Common myeloid progenitor, CD34-positive (primary cell): Measurements from ENCODE around the gene FBXW10B.
A peak's percentile ranks its signal among the peaks of the same experiment; 100 is the strongest.
"Not testable (repeated sequence)": the region's sequence is repeated elsewhere in the genome, so short reads cannot be mapped to it uniquely, and the experiment has no call there.

ENCODE experiments used
- CTCF ChIA-PET: fragments of 350-600 bp; sonication (Branson Sonifier 250); formaldehyde crosslinking; loops from one replicate; lab custom pipeline; 2021; ENCODE audit warnings: antibody characterized with exemption; lab: Charles Lee
- POLR2A ChIA-PET: fragments of 350-600 bp; sonication (Branson Sonifier 250); formaldehyde crosslinking; loops from one replicate; lab custom pipeline; 2021; ENCODE audit warnings: antibody characterized with exemption; lab: Charles Lee
- DNase-seq, 3 donors: peaks; one replicate each; pipeline versions ENCODE4 v3.0.0 to v3.0.0-alpha.2; 2013
- H3K27ac ChIP-seq, 2 experiments: 1 replicate in 1 of 2; 2 replicates in 1 of 2; pipeline ENCODE4 v1.7.0; 2013; ENCODE audit warnings: inconsistent platforms in 2 of 2, low read length in 2 of 2, mild to moderate bottlenecking in 2 of 2, low read depth in 1 of 2, moderate library complexity in 1 of 2; ENCODE audit not compliant: severe bottlenecking in 2 of 2, insufficient read depth in 1 of 2, poor library complexity in 1 of 2
- H3K27me3 ChIP-seq, 5 experiments: replicated peaks in 2 of 5; 1 replicate in 3 of 5; 2 replicates in 2 of 5; pipeline versions ENCODE4 v1.6.1 to v1.7.0; 2013; ENCODE audit warnings: low read length in 4 of 5, mild to moderate bottlenecking in 2 of 5, moderate library complexity in 2 of 5, inconsistent platforms in 1 of 5; ENCODE audit not compliant: insufficient read depth in 5 of 5, control insufficient read depth in 4 of 5
- H3K36me3 ChIP-seq, 4 experiments: 1 replicate in 2 of 4; 2 replicates in 2 of 4; pipeline versions ENCODE4 v1.6.1 to v1.7.0; 2013; ENCODE audit warnings: low read length in 3 of 4, control low read depth in 1 of 4, mild to moderate bottlenecking in 1 of 4; ENCODE audit not compliant: control insufficient read depth in 4 of 4, insufficient read depth in 4 of 4
- H3K4me1 ChIP-seq, 4 experiments: 1 replicate in 3 of 4; 2 replicates in 1 of 4; pipeline versions ENCODE4 v1.6.1 to v1.7.1; 2013; ENCODE audit warnings: low read length in 3 of 4, mild to moderate bottlenecking in 3 of 4, control low read depth in 1 of 4, inconsistent platforms in 1 of 4, moderate library complexity in 1 of 4; ENCODE audit not compliant: control insufficient read depth in 4 of 4, insufficient read depth in 4 of 4; ENCODE audit errors: control extremely low read depth in 1 of 4
- H3K4me3 ChIP-seq, 7 experiments: 1 replicate in 4 of 7; 2 replicates in 3 of 7; pipeline versions ENCODE4 v1.5.1 to v1.7.0; 2013; ENCODE audit warnings: mild to moderate bottlenecking in 7 of 7, low read length in 6 of 7, moderate library complexity in 6 of 7, inconsistent platforms in 2 of 7, low read depth in 2 of 7, control low read depth in 1 of 7; ENCODE audit not compliant: insufficient read depth in 4 of 7, control insufficient read depth in 1 of 7; ENCODE audit errors: extremely low read depth in 1 of 7
- H3K9me3 ChIP-seq, 5 experiments: 1 replicate in 4 of 5; 2 replicates in 1 of 5; pipeline versions ENCODE4 v1.6.1 to v1.7.1; 2013; ENCODE audit warnings: low read length in 4 of 5, mild to moderate bottlenecking in 2 of 5, inconsistent platforms in 1 of 5, low read depth in 1 of 5, moderate library complexity in 1 of 5; ENCODE audit not compliant: control insufficient read depth in 4 of 5, insufficient read depth in 2 of 5; ENCODE audit errors: control extremely low read depth in 1 of 5
- WGBS: methylation state at CpG from one replicate; pipeline ENCODE4 v1.1.5; 2013; ENCODE audit not compliant: insufficient coverage; 5-methylcytosine and 5-hydroxymethylcytosine counted together

The FBXW10B gene

DNA sequence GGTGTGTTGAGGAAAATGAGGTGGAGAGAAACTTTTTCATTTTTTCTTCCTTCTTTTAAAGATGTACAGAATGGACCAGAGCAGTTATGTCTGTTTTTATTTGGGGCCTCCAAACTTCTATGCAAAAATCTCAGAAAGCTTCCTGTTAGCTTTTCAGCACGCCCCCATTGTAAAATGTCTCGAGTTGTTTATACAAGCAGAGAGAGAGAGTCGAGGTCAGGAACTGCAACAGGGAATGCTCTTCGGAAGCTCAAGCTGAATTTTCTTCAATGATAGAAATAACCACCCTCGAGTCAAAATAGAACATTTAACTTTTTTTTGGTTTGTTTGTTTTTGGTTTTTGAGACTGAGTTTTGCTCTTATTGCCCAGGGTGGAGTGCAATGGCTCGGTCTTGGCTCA is 3.7 kb downstream of the FBXW10B start:
- H3K36me3 ChIP-seq, CTCF ChIA-PET, POLR2A ChIA-PET, H3K27ac ChIP-seq, H3K9me3 ChIP-seq, H3K4me1 ChIP-seq, H3K27me3 ChIP-seq, DNase-seq, H3K4me3 ChIP-seq: not testable (repeated sequence)
- 100% methylated on average over 1 of the region's 6 CpGs for WGBS

DNA sequence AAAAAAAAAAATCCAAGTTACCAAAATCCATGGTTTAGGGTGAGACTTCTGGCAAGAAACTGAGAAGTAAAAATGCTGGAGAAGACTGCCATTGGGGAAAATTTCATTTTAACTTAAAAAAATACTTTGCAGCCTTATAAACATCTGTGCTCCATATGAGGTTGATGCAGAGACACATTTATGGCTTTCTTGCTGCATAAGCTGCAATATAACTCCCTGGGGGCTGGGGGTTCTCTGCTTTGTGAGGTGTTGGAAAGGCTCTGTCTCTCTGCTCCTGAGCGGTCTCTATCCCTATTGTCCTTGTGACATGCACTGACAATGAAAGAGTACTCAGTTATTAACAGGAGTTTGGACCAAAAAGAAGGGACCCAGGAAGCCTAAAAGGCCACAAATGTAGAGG is 6.4 kb downstream of the FBXW10B start:
- H3K36me3 ChIP-seq, POLR2A ChIA-PET, H3K4me1 ChIP-seq, CTCF ChIA-PET, DNase-seq, H3K27ac ChIP-seq, H3K27me3 ChIP-seq, H3K4me3 ChIP-seq, H3K9me3 ChIP-seq: not testable (repeated sequence)
- no CpG with 5 or more reads among the region's 1 CpG for WGBS

DNA sequence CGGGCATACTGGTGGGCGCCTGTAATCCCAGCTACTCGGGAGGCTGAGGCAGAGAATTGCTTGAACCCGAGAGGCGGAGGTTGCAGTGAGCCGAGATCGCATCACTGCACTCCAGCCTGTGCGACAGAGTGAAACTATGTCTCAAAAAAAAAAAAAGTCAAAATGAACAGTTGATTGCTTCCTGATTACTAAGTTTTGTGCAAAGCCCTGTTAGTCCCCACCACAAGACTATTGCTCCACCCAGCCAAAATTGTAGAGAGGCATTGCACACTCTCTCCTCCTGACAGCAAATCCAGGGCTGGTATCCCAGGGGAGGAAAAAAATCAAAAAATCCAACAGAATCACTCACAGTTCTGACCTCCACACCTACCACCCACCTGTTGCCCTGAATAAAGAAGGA is 26.5 kb downstream of the FBXW10B start:
- H3K27ac ChIP-seq, H3K9me3 ChIP-seq, H3K4me3 ChIP-seq, CTCF ChIA-PET, DNase-seq, H3K36me3 ChIP-seq, H3K27me3 ChIP-seq, POLR2A ChIA-PET: not testable (repeated sequence)
- H3K4me1 ChIP-seq, result peaks cover 0 to 17% (median 9%) of the 10 kb centered on the region in 4 experiments
- WGBS, result no CpG with 5 or more reads among the region's 8 CpGs

DNA sequence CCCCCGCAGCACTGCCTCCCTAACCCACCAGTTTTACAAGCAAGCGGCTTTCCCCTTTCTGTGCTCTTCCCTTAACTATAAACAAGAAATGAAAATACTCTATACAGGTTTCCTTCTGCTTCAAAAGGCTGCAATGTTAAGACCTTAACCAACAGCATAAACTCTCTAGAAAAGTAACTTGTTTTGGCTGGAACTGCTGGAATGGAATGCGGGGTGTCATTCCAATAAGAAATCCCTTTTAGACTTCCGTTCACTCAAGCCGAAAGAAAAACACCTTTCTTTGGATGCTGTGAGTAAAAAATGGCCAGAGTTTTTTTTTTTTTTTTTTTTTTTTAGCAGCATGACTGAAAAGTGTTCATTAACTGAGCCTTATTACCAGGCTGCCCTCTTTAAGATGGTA is 27.5 kb downstream of the FBXW10B start:
- H3K27ac ChIP-seq, H3K9me3 ChIP-seq, CTCF ChIA-PET, H3K27me3 ChIP-seq, H3K36me3 ChIP-seq, POLR2A ChIA-PET: not testable (repeated sequence)
- Histone ChIP-seq H3K4me3 (peak overlapping the region in 1 of 7 experiments; percentile 10), H3K4me1 (peaks cover 0 to 17% (median 9%) of the 10 kb centered on the region in 4 experiments)
- no CpG with 5 or more reads among the region's 5 CpGs for WGBS
- DNase-seq, result peak in 2 of 3 donors; percentile 16 to 21

DNA sequence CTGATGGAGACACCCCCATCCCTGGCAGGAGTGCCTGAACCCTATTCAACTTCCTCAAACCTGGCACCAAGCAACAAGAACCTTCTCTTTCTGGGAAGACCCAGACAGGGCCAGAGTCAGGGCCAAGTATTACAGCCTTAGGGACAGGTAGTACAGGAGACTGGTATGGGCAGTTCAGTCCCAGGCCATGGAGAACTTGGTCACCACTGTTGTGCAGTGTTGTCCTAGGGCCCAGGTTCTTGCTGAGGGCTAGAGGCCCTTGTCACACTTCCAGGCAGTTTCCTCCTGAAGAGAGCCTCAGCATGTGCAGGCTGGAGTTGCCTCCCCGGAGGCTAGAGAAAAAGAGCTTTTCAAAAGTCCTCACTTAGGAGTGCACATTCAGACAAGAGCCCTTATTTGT is 28.7 kb downstream of the FBXW10B start:
- WGBS, result no CpG with 5 or more reads among the region's 1 CpG
- DNase-seq, H3K36me3 ChIP-seq, H3K9me3 ChIP-seq, POLR2A ChIA-PET, H3K27ac ChIP-seq, H3K4me3 ChIP-seq, CTCF ChIA-PET: not testable (repeated sequence)
- H3K4me1 ChIP-seq, result peaks cover 0 to 19% (median 9%) of the 10 kb centered on the region in 4 experiments
- H3K27me3 ChIP-seq, result peaks cover 0 to 14% (median 2%) of the 10 kb centered on the region in 5 experiments

DNA sequence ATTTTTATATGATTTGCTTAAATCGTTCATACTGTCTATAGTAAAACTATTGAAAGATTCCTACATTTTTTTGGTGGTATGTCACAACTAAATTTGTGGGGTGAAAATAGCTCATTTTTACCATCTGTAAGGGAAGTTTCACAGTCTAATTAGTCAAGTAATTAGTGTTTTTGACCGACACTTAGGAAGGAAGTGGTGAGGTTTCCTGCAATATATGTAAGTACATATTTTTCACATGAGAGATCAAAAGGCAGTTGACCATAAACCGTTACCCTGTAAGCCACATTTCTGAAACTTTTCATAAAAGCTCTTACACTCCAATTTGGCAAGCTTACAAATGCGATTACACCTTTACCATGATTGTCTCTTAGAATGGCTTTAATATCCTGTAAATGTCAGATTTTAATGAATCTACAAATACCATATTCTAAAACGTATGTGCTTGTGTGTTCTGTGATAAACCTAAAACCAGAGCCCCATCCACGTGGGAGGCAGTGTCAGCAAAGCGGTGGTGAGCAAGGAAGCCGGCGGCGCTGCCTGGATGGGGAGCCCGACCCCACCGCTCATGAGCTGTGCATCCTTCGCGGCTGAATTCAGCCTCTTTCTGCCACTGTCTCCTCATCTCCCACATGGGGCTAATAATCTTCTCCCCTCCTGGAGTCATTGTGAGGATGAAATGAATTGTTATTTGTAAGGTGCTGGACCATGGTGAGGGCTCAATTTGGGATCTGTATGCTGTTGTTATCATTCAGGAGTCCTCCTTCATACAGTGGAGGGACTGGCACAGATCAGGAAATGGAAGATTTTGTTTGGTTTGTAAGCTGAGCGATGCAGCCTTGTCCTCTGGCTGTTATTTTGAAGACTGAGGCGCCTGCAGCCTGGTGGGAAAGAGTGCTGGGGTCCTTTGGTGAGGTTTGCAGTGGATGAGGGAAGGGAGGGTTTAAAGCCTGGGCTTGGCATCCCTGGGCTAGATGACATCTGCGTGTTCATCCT is 29.7 kb downstream of the FBXW10B start:
- peaks cover 0 to 19% (median 9%) of the 10 kb centered on the region in 4 experiments for H3K4me1 ChIP-seq
- CTCF ChIA-PET, result not testable (repeated sequence)
- DNase-seq, result peak in 2 of 3 donors; percentile 24 to 50

DNA sequence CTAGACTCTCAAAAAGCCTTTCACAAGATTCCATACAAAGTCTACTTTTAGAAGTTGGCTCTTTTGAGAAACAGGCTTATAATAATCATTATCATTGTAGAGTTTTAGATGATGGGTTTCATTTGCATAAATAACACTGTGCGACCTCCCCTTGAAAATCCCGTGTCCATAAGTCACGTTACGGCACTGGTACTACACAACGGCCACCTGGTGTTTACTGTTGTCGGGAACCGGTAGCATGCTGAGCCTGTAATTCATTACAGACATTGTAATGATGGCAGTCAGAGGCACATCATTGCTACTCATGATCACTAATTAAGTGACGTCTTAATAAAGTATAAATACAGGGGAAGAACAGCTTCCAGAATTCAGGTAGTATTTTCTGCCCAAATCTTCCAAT is 31.5 kb downstream of the FBXW10B start:
- Histone ChIP-seq H3K27me3 (peaks cover 0 to 17% (median 2%) of the 10 kb centered on the region in 5 experiments), H3K4me1 (peaks cover 0 to 19% (median 9%) of the 10 kb centered on the region in 4 experiments)
- H3K9me3 ChIP-seq, CTCF ChIA-PET, DNase-seq, H3K27ac ChIP-seq, POLR2A ChIA-PET, H3K4me3 ChIP-seq, H3K36me3 ChIP-seq: not testable (repeated sequence)
- 84% methylated on average over 6 of the region's 8 CpGs for WGBS

More for the DNA sequence above, 29.7 kb downstream of the FBXW10B start:
- H3K9me3 ChIP-seq, POLR2A ChIA-PET, H3K36me3 ChIP-seq, H3K27ac ChIP-seq: not testable (repeated sequence)
- peaks cover 0 to 14% (median 2%) of the 10 kb centered on the region in 5 experiments for H3K27me3 ChIP-seq
- peak overlapping the region in 1 of 7 experiments; percentile 33 for H3K4me3 ChIP-seq
- no CpG with 5 or more reads among the region's 17 CpGs for WGBS
